ENCODE data around the gene ST6GALNAC2.
"Not testable (repeated sequence)": the region's sequence is repeated elsewhere in the genome, so short reads cannot be mapped to it uniquely, and the experiment has no call there.

Gene ST6GALNAC2

DNA sequence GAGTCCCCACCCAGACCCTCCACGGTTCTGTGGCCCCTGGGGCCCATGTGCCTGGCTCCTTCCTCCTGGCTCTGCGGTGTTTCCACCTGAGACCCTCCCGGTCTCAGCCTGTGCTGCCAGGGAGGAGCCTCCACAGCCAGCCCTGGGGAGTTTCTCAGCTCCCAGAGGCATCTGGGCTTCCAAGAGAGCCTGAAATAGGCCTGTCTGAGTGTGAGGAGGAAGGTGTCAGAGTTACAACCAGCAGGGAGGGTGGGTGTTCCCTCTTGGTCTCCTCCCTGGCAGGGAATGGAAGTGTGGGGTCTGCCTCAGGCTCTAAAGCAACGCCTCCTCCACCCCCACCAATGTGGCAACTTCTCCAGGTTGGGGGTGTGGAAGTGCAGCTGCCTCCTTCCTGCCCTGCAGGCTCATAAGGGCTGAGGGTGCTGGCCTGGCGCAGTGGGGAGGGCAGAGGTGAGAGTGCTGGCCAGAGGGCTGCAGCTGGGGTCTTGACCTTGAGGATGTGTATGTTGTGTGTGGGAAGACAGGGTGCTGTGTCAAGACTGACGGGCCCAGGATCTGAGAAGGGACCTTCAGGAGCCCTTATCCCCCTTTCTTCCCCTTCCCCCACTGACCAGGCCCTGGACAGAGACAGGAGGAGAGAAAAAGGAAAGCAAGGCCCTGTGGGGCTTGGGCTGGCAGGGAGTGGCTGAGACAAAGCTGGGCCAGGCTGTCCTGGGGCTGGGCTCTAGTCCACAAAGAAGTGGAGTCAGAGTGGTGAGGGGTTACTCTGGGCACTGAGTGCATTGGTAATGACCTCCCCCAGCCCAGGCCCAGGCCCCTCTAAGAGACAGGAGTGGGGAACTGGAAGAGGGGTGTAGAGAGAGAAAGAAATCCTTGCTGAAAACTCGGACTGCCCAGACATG, 50.6 kb downstream of the ST6GALNAC2 start:
- DNase-seq (no peak), ATAC-seq (replicated peaks) (no peak)
- Mint-ChIP-seq H3K27me3 (peaks cover 35 to 45% of the 10 kb centered on the region in 2 donors), H3K9me3 (no peaks in the 10 kb centered on the region), H3K36me3 (ENCODE audit: insufficient read depth) (no peaks in the 10 kb centered on the region), H3K27ac (no peak overlapping the region), H3K4me3 (no peak overlapping the region), H3K4me1 (ENCODE audit: low read depth in 2 of 2) (peaks cover 0 to 11% of the 10 kb centered on the region in 2 donors)

DNA sequence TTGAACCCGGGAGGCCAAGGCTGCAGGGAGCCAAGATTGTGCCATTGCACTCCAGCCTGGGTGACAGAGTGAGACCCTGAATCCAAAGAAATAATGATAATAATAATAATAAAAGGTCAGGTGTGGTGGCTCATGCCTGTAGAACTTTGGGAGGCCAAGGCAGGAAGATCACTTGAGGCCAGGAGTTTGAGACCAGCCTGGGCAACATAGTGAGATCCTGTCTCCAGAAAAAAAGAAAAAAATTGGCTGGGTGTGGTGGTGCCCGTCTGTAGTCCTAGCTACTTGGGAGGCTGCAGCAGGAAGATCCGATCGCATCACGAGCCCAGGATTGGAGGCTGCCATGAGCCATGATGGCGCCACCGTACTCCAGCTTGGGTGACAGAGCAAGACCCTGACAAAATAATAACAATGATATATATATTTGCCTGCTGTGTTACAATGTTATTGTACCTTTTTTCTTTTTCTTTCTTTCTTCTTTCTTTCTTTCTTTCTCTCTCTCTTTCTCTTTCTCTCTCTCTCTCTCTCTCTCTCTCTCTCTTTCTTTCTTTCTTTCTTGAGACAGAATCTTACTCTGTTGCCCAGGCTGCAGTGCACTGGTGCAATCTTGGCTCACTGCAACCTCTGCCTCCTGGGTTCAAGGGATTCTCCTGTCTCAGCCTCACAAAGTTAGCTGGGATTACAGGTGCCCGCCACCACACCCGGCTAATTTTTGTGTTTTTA, 51.9 kb downstream of the ST6GALNAC2 start:
- not testable (repeated sequence) for ATAC-seq (replicated peaks); H3K27ac Mint-ChIP-seq
- peaks cover 25 to 32% of the 10 kb centered on the region in 2 donors for H3K27me3 Mint-ChIP-seq

GRCh38 chr17:76532072-76532651, 53.5 kb downstream of the ST6GALNAC2 start:
- no peaks in the 10 kb centered on the region for H3K9me3 Mint-ChIP-seq
- peaks cover 21 to 26% of the 10 kb centered on the region in 2 donors for H3K27me3 Mint-ChIP-seq
- H3K4me3 Mint-ChIP-seq: no peak overlapping the region
- DNase-seq: no peak
- H3K4me1 Mint-ChIP-seq (ENCODE audit: low read depth in 2 of 2): peaks cover 8 to 14% of the 10 kb centered on the region in 2 donors
- H3K36me3 Mint-ChIP-seq (ENCODE audit: insufficient read depth): no peaks in the 10 kb centered on the region
- H3K27ac Mint-ChIP-seq: peak overlapping the region in 1 of 2 donors; percentile 2
- ATAC-seq (replicated peaks): no peak

More for the DNA sequence above, 51.9 kb downstream of the ST6GALNAC2 start:
- not testable (repeated sequence) for H3K36me3 Mint-ChIP-seq (ENCODE audit: insufficient read depth); H3K4me1 Mint-ChIP-seq (ENCODE audit: low read depth in 2 of 2); DNase-seq; H3K9me3 Mint-ChIP-seq; H3K4me3 Mint-ChIP-seq

- DNase-seq (no peak), ATAC-seq (replicated peaks) (no peak)
- no peak overlapping the region for H3K4me3 Mint-ChIP-seq
- H3K36me3 Mint-ChIP-seq (ENCODE audit: insufficient read depth): no peaks in the 10 kb centered on the region
- peaks cover 15 to 20% of the 10 kb centered on the region in 2 donors for H3K27me3 Mint-ChIP-seq
- peak overlapping the region in 1 of 2 donors; percentile 2 for H3K27ac Mint-ChIP-seq
- no peaks in the 10 kb centered on the region for H3K9me3 Mint-ChIP-seq
- H3K4me1 Mint-ChIP-seq (ENCODE audit: low read depth in 2 of 2): peaks cover 9 to 16% of the 10 kb centered on the region in 2 donors
Measured at GRCh38 chr17:76531486-76532038, 54.1 kb downstream of the ST6GALNAC2 start.

- peaks cover 9 to 13% of the 10 kb centered on the region in 2 donors for H3K27me3 Mint-ChIP-seq
- no peaks in the 10 kb centered on the region for H3K36me3 Mint-ChIP-seq (ENCODE audit: insufficient read depth)
- DNase-seq: no peak
- no peaks in the 10 kb centered on the region for H3K9me3 Mint-ChIP-seq
- no peak overlapping the region for H3K4me3 Mint-ChIP-seq
- no peak overlapping the region for H3K27ac Mint-ChIP-seq
- ATAC-seq (replicated peaks): no peak
- peaks cover 9 to 16% of the 10 kb centered on the region in 2 donors for H3K4me1 Mint-ChIP-seq (ENCODE audit: low read depth in 2 of 2)
Measured at GRCh38 chr17:76530811-76531485, 54.7 kb downstream of the ST6GALNAC2 start.

GRCh38 chr17:76530095-76530723, 55.5 kb downstream of the ST6GALNAC2 start:
- no peak for ATAC-seq (replicated peaks)
- H3K9me3 Mint-ChIP-seq: no peaks in the 10 kb centered on the region
- peak overlapping the region in 1 of 2 donors; percentile 41 for H3K4me3 Mint-ChIP-seq

GRCh38 chr17:76529224-76530094, 56.2 kb downstream of the ST6GALNAC2 start:
- no peak for ATAC-seq (replicated peaks)
- H3K27ac Mint-ChIP-seq: no peak overlapping the region
- DNase-seq: no peak
- no peaks in the 10 kb centered on the region for H3K27me3 Mint-ChIP-seq
- no peaks in the 10 kb centered on the region for H3K9me3 Mint-ChIP-seq
- peaks cover 3% of the 10 kb centered on the region for H3K36me3 Mint-ChIP-seq (ENCODE audit: insufficient read depth)
- H3K4me1 Mint-ChIP-seq (ENCODE audit: low read depth in 2 of 2): peaks cover 9 to 20% of the 10 kb centered on the region in 2 donors
- H3K4me3 Mint-ChIP-seq: no peak overlapping the region

More at GRCh38 chr17:76530095-76530723, 55.5 kb downstream of the ST6GALNAC2 start:
- H3K4me1 Mint-ChIP-seq (ENCODE audit: low read depth in 2 of 2): peaks cover 9 to 16% of the 10 kb centered on the region in 2 donors
- peaks cover 6% of the 10 kb centered on the region in 2 donors for H3K27me3 Mint-ChIP-seq
- no peak for DNase-seq
- H3K27ac Mint-ChIP-seq: no peak overlapping the region
- H3K36me3 Mint-ChIP-seq (ENCODE audit: insufficient read depth): no peaks in the 10 kb centered on the region

GRCh38 chr17:76528528-76529223, 57.0 kb downstream of the ST6GALNAC2 start:
- no peak for DNase-seq
- peaks cover 3% of the 10 kb centered on the region for H3K36me3 Mint-ChIP-seq (ENCODE audit: insufficient read depth)

DNA sequence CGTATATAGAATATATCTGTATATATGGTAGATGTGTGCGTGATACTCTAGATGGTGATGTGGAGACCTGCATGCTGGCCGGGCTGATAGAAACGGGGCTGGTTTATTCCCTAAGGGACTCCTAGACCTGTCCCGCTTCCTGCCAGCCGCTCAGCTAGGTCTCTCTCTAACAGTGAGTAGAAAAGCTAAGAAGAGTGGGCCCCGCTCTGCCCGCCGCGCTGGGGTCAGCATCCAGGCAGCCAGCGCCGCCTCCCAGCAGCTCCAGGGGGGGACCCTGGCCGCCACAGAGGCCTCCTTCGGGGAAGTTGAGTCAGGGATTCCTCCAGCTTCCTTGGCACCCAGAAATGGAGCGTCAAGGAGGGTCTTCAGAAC, 57.5 kb downstream of the ST6GALNAC2 start:
- Mint-ChIP-seq H3K4me3 (peak overlapping the region; percentile 48 to 69), H3K27me3 (no peaks in the 10 kb centered on the region)

More at GRCh38 chr17:76528528-76529223, 57.0 kb downstream of the ST6GALNAC2 start:
- no peaks in the 10 kb centered on the region for H3K9me3 Mint-ChIP-seq
- peaks cover 12 to 21% of the 10 kb centered on the region in 2 donors for H3K4me1 Mint-ChIP-seq (ENCODE audit: low read depth in 2 of 2)
- H3K27ac Mint-ChIP-seq: peak overlapping the region; percentile 50 to 84
- H3K27me3 Mint-ChIP-seq: no peaks in the 10 kb centered on the region
- H3K4me3 Mint-ChIP-seq: peak overlapping the region in 1 of 2 donors; percentile 69
- ATAC-seq (replicated peaks): no peak

GRCh38 chr17:76527430-76528111, 58.1 kb downstream of the ST6GALNAC2 start:
- H3K36me3 Mint-ChIP-seq (ENCODE audit: insufficient read depth): peaks cover 3% of the 10 kb centered on the region
- peak overlapping the region; percentile 84 to 86 for H3K27ac Mint-ChIP-seq
- H3K27me3 Mint-ChIP-seq: no peaks in the 10 kb centered on the region
- DNase-seq (peak; percentile 37 to 44 (median 43)), ATAC-seq (replicated peaks) (peak; percentile 74)
- H3K9me3 Mint-ChIP-seq: no peaks in the 10 kb centered on the region
- H3K4me3 Mint-ChIP-seq: peak overlapping the region; percentile 48 to 69
- peaks cover 21 to 30% of the 10 kb centered on the region in 2 donors for H3K4me1 Mint-ChIP-seq (ENCODE audit: low read depth in 2 of 2)

More for the DNA sequence above, 57.5 kb downstream of the ST6GALNAC2 start:
- Mint-ChIP-seq H3K4me1 (ENCODE audit: low read depth in 2 of 2) (peaks cover 18 to 27% of the 10 kb centered on the region in 2 donors), H3K9me3 (no peaks in the 10 kb centered on the region), H3K36me3 (ENCODE audit: insufficient read depth) (peaks cover 3% of the 10 kb centered on the region), H3K27ac (peak overlapping the region; percentile 50 to 84)
- DNase-seq (no peak), ATAC-seq (replicated peaks) (peak; percentile 19)

DNA sequence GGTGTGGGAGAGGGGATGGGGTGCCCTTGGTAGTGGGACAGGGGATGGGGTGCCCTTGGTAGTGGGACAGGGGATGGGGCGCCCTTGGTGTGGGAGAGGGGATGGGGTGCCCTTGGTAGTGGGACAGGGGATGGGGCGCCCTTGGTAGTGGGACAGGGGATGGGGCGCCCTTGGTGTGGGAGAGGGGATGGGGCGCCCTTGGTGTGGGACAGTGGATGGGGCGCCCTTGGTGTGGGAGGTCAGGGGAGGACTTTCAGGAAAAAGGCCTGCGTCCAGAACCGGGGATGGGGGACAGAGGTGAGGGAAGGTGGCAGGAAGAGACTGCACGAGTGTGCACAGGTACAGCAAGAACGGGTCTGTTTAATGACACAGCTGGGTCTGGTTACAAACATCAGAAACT, 58.6 kb downstream of the ST6GALNAC2 start:
- peak overlapping the region; percentile 84 to 86 for H3K27ac Mint-ChIP-seq

More for the DNA sequence above, 58.6 kb downstream of the ST6GALNAC2 start:
- not testable (repeated sequence) for H3K27me3 Mint-ChIP-seq; H3K36me3 Mint-ChIP-seq (ENCODE audit: insufficient read depth); DNase-seq; H3K9me3 Mint-ChIP-seq; ATAC-seq (replicated peaks)
- Mint-ChIP-seq H3K4me1 (ENCODE audit: low read depth in 2 of 2) (peaks cover 21 to 27% of the 10 kb centered on the region in 2 donors), H3K4me3 (peak overlapping the region; percentile 9 to 26)

Measured in effector memory CD8-positive, alpha-beta T cell (primary cell).